ENCODE measurements around the gene NBPF3. TPM values are rescaled to one million over a fixed set of nuclear protein-coding genes. Genes with fewer than 3 reads are reported as not detected.

The NBPF3 gene
- total RNA-seq, 1 donor from 2014 or later = 19.4 TPM

DNA sequence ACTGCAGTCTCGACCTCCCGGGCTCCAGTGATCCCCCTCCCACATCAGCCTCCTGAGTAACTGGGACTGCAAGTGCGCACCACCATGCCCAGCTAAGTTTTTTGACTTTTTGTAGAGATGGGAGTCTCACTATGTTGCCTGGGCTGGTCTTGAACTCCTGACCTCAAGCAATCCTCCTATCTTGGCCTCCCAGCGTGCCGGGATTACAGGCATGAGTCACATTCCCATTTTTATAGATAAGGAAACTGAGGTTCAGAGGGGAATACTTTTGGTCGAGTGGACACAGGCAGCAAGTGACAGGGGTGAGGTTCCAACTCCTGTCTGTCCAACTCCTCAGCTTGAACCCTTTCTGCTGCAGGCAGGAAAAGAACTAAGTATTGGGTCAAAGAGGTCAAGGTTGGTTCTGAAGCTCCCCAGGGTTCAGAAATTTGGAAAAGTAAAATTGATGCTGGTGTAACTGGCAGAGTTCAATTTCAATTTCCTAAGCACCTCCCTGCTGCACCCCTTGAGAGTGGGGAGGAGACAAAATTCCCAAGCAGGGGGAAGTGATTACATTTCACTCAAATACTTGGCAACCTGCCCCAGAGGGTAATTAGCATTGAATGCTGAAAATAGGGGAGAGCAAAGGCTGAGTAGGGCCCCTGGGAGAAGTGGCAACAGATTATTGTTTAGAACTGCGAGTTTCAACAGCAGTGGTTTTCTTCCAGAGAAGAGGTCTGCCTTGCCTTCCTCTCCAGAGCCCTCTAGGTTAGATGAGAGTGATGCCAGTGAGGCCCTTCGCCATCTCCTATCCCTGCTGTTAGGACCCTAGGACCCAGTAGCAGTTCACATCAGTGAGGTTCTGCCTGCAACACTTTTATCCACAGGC, 51.8 kb downstream of the NBPF3 start:
- DNase-seq (ENCODE audit: low spot score, unreplicated experiment) = no peak
- Mint-ChIP-seq H3K27me3 (peaks cover 9% of the 10 kb centered on the region), H3K36me3 (ENCODE audit: insufficient read depth) (no peaks in the 10 kb centered on the region), H3K27ac (no peak overlapping the region), H3K4me1 (ENCODE audit: low read depth) (no peaks in the 10 kb centered on the region), H3K4me3 (ENCODE audit: low read depth) (no peak overlapping the region), H3K9me3 (ENCODE audit: low read depth) (no peaks in the 10 kb centered on the region)
- TF ChIP-seq, protein P1, sequence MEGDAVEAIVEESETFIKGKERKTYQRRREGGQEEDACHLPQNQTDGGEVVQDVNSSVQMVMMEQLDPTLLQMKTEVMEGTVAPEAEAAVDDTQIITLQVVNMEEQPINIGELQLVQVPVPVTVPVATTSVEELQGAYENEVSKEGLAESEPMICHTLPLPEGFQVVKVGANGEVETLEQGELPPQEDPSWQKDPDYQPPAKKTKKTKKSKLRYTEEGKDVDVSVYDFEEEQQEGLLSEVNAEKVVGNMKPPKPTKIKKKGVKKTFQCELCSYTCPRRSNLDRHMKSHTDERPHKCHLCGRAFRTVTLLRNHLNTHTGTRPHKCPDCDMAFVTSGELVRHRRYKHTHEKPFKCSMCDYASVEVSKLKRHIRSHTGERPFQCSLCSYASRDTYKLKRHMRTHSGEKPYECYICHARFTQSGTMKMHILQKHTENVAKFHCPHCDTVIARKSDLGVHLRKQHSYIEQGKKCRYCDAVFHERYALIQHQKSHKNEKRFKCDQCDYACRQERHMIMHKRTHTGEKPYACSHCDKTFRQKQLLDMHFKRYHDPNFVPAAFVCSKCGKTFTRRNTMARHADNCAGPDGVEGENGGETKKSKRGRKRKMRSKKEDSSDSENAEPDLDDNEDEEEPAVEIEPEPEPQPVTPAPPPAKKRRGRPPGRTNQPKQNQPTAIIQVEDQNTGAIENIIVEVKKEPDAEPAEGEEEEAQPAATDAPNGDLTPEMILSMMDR (IDR thresholded peaks at IDR 0.05; ENCODE audit: unreplicated experiment) = no peak

DNA sequence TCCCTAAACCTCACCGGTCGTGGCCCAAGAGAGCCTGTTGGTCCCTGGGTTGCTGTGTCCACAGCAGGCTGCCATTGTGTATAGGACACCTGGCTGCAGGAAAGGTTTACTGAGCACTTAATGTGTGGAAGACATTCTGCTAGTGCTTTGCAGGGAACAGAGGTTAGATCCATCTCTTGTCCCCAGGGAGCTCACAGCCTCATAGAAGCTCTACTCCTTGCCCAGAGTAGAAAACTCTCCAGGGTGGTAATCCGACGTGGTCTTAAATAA, 52.4 kb downstream of the NBPF3 start:
- TF ChIP-seq, protein P1 (IDR thresholded peaks at IDR 0.05; ENCODE audit: unreplicated experiment) = no peak
- H3K27ac Mint-ChIP-seq = no peak overlapping the region
- H3K4me1 Mint-ChIP-seq (ENCODE audit: low read depth) = no peaks in the 10 kb centered on the region

DNA sequence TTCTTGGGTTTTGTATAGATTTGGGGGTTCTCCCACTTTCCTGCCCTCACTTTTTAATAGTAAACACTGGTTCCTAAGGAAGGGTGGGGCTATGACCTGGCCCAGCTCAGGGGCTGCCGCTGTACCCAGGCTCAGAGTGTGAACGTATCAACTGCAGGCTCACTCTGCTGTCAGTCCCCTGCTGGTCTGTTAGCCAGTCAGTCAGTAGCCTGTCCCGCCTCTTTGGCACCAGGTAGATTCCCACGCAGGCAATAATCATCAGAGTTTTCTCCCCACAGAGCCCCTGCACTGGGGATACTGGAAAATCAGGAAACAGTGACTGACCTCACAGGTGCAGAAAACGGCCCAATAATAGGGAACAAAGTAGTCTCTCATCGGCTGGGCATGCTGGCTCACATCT, 54.3 kb downstream of the NBPF3 start:
- H3K27ac Mint-ChIP-seq = no peak overlapping the region
- DNase-seq (ENCODE audit: low spot score, unreplicated experiment) = no peak

More for the DNA sequence above, 52.4 kb downstream of the NBPF3 start:
- Mint-ChIP-seq H3K27me3 (peaks cover 9% of the 10 kb centered on the region), H3K4me3 (ENCODE audit: low read depth) (no peak overlapping the region), H3K9me3 (ENCODE audit: low read depth) (no peaks in the 10 kb centered on the region), H3K36me3 (ENCODE audit: insufficient read depth) (no peaks in the 10 kb centered on the region)
- DNase-seq (ENCODE audit: low spot score, unreplicated experiment) = no peak

DNA sequence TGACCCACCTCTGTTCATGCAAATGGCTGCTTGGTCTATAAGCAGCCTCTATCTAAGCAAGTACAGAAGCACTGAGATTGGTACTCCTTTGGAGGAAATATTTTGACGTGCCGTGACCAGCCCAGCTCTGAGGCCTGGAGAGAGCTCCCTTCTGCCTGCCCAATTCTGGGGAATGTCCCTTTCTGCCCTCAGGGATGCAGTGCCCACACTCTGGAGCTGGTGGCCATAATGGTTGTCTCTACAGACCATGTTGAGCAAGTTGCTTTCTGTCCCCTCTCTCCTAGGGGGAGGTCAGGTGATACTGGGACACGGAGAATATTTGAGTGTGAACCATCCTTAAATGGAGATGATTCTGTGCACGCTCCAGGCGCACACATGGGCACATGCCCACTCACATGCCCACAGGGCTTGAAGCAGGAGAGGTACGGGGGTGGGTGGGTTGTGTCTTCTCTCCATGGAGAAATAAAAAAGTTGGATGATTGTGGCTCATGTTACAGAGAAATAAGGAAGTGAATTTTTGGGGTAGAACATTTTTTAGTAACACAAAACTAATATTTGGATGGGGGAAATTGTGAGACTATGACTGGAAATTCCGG, 55.4 kb downstream of the NBPF3 start:
- Mint-ChIP-seq H3K27me3 (peaks cover 6% of the 10 kb centered on the region), H3K4me1 (ENCODE audit: low read depth) (no peaks in the 10 kb centered on the region), H3K27ac (no peak overlapping the region), H3K9me3 (ENCODE audit: low read depth) (no peaks in the 10 kb centered on the region), H3K36me3 (ENCODE audit: insufficient read depth) (no peaks in the 10 kb centered on the region), H3K4me3 (ENCODE audit: low read depth) (no peak overlapping the region)
- TF ChIP-seq, protein P1 (IDR thresholded peaks at IDR 0.05; ENCODE audit: unreplicated experiment) = no peak
- no peak for DNase-seq (ENCODE audit: low spot score, unreplicated experiment)

More for the DNA sequence above, 54.3 kb downstream of the NBPF3 start:
- H3K4me1 Mint-ChIP-seq (ENCODE audit: low read depth) = no peaks in the 10 kb centered on the region
- H3K36me3 Mint-ChIP-seq (ENCODE audit: insufficient read depth) = no peaks in the 10 kb centered on the region
- TF ChIP-seq, protein P1 (IDR thresholded peaks at IDR 0.05; ENCODE audit: unreplicated experiment) = no peak
- no peaks in the 10 kb centered on the region for H3K9me3 Mint-ChIP-seq (ENCODE audit: low read depth)
- H3K4me3 Mint-ChIP-seq (ENCODE audit: low read depth) = no peak overlapping the region
- peaks cover 6% of the 10 kb centered on the region for H3K27me3 Mint-ChIP-seq

DNA sequence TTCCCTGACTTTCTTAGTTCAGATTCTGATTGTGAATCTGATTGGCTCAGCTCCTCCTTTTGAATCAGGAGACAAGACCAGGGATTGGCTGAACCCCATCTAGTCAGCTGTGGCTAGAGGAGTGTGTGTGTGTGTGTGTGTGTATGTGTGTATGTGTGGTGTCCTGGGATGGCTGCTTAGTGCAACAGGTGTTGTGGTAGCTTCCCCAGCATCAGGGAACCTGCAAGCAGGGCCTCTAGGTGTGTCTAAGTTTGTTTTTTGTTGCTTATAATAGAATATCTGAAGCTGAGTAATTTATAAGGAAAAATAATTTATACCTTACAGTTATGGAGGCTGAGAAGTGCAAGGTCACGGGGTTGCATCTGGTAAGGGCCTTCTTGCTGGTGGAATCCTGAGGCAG, 56.1 kb downstream of the NBPF3 start:
- Mint-ChIP-seq H3K4me3 (ENCODE audit: low read depth) (no peak overlapping the region), H3K36me3 (ENCODE audit: insufficient read depth) (no peaks in the 10 kb centered on the region), H3K9me3 (ENCODE audit: low read depth) (no peaks in the 10 kb centered on the region), H3K27ac (no peak overlapping the region), H3K27me3 (peaks cover 6% of the 10 kb centered on the region), H3K4me1 (ENCODE audit: low read depth) (no peaks in the 10 kb centered on the region)
- TF ChIP-seq, protein P1 (IDR thresholded peaks at IDR 0.05; ENCODE audit: unreplicated experiment) = no peak
- no peak for DNase-seq (ENCODE audit: low spot score, unreplicated experiment)
